Sigmoid colon (tissue), 4 donors: ENCODE measurements around the gene ZBTB7C.

Source experiments
- POLR2AphosphoS5 ChIP-seq, 4 donors: sonication (generic); formaldehyde crosslinking; IDR thresholded peaks; one replicate each; pipeline ENCODE4 v1.6.1; 2017; ENCODE audit warnings: antibody characterized with exemption in 4 of 4
- TF ChIP-seq, protein P1 (sequence below), 4 experiments: fragments of 450-650 bp in 3 of 4; fragments of 200-600 bp in 1 of 4; IDR thresholded peaks; one replicate each; pipeline ENCODE4 v1.5.1; 2016 to 2019; ENCODE audit warnings: antibody characterized with exemption in 4 of 4, mild to moderate bottlenecking in 3 of 4, moderate library complexity in 2 of 4

DNA sequence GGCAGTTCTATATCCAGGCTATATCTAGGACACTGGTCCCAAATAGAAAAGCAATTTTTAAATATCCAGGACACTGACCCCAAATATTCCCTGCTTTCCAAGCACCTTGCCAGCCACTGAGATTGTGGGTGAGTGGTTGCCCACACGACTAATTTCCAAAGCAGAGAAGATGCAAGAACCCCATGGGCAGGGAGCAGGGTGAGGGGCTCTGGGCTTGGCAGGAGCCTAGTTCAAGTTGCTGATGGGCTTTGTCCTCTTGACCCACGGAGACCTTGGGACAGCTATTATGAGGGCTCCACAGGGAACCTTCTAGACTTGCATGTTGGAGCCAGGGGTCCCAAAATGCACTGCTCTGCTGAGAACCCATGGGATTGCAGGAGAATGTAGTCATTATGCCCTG is 332.7 kb downstream of the ZBTB7C start:
- TF ChIP-seq, protein P1, sequence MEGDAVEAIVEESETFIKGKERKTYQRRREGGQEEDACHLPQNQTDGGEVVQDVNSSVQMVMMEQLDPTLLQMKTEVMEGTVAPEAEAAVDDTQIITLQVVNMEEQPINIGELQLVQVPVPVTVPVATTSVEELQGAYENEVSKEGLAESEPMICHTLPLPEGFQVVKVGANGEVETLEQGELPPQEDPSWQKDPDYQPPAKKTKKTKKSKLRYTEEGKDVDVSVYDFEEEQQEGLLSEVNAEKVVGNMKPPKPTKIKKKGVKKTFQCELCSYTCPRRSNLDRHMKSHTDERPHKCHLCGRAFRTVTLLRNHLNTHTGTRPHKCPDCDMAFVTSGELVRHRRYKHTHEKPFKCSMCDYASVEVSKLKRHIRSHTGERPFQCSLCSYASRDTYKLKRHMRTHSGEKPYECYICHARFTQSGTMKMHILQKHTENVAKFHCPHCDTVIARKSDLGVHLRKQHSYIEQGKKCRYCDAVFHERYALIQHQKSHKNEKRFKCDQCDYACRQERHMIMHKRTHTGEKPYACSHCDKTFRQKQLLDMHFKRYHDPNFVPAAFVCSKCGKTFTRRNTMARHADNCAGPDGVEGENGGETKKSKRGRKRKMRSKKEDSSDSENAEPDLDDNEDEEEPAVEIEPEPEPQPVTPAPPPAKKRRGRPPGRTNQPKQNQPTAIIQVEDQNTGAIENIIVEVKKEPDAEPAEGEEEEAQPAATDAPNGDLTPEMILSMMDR (IDR thresholded peaks at IDR 0.05): no peak
- TF ChIP-seq POLR2AphosphoS5 (IDR thresholded peaks at IDR 0.05): no peak
